SIG-M5 treated with dmso at 0.1 percent for 504 hours (cell line): Measurements from ENCODE around the gene AMY2B.
A peak's percentile ranks its signal among the peaks of the same experiment; 100 is the strongest.
"Not testable (repeated sequence)": the region's sequence is repeated elsewhere in the genome, so short reads cannot be mapped to it uniquely, and the experiment has no call there.

Experiments
- DNase-seq: peaks from one replicate; lab custom pipeline; 2025; ENCODE audit not compliant: unreplicated experiment; lab: John Stamatoyannopoulos, UW

AMY2B gene

DNA sequence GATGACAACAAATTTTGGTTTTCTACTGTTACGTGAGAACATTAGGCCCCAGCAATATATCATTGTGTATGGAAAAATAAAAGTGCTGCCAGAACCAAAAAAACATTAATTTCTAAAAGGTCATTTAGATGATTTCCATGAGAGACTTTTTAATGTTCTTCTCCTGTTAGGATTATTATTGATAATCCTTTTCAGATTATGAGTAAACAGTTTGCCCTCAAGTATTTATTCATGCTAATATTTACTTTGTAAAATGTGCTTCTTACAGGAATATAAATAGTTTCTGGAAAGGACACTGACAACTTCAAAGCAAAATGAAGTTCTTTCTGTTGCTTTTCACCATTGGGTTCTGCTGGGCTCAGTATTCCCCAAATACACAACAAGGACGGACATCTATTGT, at the start of gene AMY2B:
TSS of gene AMY2B (plus strand) at position 301 of the 400 bp plus-strand sequence. CDS start at position 315, 14 bp downstream.
- not testable (repeated sequence) for DNase-seq

DNA sequence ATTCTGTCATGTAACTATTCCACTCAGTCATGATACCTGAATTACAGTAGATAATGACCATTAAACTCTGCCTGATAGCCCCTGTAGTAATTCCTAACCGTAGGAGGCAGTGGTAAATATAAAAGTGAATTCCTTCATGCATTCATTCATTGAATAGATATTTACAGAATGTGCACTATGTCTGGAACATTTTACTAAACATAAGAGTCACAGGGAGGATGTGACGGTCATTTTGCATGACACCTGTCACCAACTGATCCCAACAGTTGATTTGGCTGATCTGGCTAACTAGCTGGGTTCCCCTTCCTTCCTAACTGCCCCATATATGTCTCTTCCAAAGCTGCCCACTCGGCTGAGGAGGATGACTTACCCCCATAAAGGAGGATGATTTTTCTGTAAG, 48.0 kb upstream of the AMY2B start:
- DNase-seq, result no peak

DNA sequence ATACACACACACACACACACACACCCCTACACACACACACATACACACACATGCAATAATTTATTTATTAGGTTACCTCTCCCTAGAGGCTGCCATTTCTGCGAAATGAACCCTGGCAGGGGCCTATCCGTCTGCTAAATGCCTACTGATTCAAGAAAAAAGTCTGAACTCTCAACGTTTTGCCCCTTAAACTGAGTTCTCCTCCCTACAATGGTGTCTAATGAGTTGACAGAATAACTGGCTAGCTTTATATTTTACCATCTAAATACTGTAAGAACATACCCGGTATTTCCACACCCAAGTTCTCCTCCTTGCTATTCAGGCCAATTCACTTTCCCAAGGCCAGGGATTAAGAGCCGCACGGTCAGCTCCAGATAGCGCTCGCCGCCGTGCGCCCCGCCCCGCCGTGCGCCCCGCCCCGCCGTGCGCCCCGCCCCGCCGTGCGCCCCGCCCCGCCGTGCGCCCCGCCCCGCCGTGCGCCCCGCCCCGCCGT, 46.2 kb upstream of the AMY2B start:
- DNase-seq, result peak; percentile 17

DNA sequence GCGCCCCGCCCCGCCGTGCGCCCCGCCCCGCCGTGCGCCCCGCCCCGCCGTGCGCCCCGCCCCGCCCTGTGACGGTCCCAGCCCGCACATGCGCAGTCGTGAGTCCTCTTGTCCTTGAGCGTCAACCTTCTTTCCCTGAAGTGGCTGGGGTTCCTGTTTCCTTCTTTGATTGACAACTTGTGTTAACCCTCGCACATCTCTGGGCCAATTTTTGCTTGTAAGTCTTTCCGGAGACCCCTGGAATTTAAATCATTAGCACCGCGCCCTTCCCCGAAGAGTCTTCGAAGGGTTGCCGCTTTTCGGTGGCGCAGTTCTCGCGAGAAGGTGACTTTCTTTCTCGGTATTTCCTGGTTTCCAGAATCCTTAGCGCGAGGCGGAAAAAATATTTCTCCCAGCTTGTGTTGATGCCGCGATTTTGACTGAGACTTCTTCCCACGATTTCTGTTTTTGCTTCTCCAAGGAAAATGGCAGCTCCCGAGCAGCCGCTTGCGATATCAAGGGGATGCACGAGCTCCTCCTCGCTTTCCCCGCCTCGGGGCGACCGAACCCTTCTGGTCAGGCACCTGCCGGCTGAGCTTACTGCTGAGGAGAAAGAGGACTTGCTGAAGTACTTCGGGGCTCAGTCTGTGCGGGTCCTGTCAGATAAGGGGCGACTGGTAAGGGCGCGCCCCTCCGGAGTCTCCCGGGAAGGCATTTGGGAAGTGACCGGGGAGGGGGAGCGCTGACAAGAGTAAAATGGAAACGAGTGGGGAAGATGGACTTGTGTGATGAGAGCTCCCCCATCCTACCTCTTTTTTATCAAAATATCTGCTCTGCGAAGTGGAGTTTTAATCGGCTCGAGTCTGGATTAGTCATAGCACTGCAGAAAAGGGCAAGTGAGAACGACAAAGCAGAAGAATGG, 45.5 kb upstream of the AMY2B start, which contains the start of gene RNPC3:
TSS of gene RNPC3 (plus strand) at position 93 of the 901 bp plus-strand sequence. CDS start at position 465, 372 bp downstream.
- DNase-seq, result peak; percentile 70

DNA sequence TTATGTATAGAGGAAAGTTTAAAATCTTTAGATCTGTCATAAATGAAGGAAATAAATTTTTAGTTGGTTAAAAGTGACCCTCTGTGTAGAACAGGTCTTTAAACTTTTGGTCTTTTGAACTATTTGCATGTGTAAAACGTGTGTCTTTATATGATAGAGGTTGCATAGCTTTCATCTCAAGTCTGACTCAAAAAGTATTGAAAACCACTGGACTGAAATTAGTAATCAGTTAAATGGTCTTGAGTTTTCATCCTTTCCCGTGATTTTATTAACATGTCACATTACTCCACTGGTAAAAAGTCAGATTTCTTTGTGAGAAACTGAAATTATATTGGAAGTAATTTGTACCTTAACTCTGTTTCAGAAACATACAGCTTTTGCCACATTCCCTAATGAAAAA, 44.1 kb upstream of the AMY2B start:
- DNase-seq, result no peak

DNA sequence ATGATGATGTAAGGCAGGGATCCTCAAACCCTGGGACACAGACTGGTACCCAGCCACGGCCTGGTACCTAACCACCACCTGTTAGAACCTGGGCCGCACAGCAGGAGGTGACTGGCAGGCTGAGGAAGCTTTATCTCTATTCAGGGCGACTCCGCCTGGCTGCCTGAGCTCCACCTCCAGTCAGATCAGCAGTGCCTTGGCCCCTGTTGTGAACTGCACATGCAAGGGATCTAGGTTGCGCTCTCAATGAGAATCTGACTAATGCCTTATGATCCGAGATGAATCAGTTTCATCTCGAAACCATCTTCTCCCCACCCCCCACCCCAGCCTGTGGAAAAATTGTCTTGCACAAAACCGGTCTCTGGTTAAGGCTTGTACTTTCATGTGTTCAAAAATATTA, 41.6 kb upstream of the AMY2B start:
- DNase-seq, result no peak

DNA sequence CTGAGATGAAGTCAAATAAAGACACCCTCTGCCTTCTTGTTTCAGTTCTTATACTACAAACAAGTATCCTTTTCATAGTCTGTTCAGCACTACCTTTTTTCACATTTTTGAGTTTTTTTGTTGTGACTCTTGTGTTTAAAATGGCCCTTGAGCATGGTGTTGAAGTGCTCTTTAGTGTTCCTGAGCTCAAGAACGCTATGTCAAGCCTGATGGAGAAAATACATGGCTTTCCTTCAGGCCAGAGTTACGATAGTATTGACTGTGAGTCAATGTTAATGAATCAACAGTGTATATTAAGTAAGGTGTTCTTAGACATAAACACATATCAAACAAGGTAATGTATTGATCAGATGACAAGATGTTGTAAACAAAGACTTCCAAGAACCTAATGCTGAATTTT, 33.2 kb upstream of the AMY2B start:
- DNase-seq, result no peak

DNA sequence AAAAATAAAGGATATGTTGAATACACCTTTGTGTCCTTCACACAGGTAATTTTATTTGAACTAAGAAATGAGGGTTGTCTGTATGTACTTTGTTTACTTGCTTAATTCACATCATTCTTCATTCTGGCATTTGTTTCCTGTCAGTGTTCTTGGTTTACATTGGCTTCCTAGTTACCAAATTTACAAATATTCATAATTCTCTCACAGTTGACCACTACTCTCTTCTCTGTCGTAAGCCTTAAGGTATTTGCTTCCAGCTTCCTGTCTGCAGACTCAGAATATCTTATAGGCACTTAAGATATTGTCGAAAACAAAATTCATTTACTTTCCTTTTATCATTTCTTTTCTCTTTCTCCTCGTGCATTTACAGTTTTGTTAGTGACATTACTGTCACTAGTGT, 30.0 kb upstream of the AMY2B start:
- DNase-seq, result no peak

DNA sequence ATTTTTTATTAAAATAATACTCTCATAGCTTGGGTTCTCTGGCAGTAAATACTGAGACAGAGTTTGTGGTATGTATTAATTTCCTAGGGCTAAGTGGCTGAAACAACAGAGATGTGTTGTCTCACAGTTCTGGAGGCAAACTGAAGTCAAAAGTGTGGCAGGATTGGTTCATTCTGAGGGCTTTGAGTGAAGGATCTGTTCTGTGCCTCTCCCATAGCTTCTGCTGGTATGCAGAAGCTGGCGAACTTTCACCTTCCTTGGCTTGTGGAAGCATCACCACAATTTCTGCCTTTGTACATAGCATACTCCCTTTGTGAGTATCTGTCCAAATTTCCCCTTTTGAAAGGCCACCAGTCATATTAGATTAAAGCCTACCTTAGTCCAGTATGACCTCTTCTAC, 24.9 kb upstream of the AMY2B start:
- DNase-seq, result no peak

DNA sequence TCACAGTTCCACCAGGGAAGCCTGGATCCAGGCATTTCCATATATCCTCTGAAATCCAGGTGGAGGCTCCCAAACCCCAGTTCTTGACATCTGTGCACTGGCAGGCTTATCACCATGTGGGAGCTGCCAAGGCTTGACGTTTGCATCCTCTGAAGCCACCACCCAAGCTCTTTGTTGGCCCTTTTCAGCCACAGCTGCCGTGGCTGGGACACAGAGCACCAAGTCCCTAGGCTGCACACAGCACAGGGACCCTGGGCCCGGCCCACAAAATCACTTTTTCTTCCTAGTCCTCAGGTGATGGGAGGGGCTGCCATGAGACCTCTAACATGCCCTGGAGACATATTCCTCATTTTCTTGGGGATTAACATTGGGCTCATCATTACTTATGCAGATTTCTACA, 23.5 kb upstream of the AMY2B start:
- DNase-seq, result no peak

DNA sequence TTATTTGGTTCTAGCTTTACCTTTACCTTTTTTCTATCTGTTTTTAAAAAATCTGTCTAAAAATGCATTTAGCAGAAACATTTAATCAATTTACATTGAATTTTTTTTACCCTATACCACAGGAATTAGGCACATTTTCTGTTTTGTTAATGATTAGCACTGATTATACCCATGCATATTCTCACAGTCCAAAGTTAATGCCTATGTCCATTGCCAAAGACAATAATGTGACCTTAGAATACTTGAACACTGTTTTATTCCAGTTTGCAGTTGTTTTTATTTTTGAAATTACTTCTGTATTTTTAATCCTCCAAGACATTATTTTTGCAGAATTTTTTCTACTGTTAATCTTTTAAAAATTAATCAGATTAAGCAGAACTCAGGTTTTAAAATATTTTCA, 11.0 kb upstream of the AMY2B start:
- DNase-seq, result no peak

DNA sequence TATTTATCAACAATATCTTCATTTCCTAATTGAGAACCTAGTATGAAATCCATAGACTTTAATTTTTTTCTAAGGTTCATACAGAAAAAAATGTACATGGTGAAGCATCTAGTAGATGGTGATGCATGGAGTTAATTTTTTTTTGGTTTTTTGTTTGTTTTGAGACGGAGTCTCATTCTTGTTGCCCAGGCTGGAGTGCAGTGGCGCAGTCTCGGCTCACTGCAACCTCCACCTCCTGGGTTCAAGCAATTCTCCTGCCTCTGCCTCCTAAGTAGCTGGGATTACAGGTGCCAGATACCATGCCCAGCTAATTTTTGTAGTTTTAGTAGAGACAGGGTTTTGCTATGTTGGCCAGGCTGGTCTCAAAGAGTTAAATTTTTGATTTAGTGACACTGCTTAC, 10.3 kb upstream of the AMY2B start:
- DNase-seq, result not testable (repeated sequence)

DNA sequence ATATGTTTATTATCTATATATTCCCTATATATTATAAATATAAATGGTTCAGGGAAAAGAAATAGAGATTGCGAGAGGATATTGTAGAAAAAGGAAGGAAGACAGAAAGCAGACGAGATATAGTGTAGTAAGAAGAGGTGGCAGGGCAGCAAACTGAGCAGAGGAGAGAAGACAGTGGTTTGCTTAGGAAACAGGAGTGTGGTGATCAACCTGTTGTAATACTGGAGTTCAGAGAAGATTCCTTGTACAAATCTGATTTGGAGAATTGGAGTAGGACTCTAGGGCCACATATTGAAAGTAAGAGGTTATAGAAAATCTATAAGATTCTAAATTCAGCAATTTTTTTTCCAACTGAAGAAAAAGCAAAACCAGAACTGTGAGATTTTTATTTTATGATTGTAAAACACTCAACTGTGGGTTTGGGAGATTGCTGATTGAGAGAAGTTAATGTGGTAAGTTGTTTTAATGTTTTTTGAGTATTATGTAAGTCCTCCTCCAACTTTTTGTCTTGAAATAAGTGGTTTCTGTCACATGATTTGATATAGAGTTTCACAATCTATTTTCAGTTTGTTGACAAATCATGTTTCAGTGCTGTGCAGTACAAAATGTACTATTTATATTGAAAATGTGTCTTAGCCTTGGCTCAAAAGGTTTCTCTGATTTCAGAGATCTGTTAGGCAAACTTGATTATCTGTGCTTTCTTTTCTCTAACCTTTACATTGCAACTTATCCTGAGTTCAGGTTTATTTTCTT, 9.6 kb upstream of the AMY2B start:
- peak; percentile 49 for DNase-seq

DNA sequence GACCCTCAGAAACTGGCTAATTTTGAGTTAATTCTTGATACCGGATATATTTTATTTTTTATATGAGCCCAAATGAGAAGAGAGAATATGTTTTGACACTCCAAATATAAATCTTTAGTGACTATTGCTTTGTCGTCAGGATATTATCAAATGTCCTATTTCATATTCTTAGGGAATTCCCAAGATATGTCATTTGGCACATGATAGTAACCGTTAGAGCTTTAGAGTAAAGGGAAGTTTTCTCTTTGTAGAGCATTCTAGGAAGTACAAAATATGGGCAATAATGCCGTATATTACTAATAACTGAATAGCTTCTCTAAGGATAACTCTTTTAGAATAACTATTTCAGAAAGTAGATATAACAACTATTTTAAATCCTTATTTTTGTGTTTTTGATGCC, 8.3 kb upstream of the AMY2B start:
- no peak for DNase-seq

DNA sequence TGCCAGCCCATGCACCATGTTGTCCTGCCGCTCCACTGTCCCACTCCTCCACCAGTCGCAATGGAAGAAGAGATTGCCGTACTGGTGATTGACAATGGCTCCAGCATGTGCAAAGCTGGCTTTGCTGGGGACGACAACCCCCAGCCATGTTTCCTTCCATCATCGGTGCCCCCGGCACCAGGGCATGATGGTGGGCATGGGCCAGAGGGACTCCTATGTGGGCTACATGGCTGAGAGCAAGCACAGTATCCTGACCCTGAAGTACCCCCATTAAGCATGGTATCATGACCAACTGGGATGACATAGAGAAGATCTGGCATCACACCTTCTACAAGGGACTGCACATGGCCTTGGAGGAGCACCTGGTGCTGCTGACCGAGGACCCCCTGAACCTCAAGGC, 1.9 kb upstream of the AMY2B start:
- no peak for DNase-seq

DNA sequence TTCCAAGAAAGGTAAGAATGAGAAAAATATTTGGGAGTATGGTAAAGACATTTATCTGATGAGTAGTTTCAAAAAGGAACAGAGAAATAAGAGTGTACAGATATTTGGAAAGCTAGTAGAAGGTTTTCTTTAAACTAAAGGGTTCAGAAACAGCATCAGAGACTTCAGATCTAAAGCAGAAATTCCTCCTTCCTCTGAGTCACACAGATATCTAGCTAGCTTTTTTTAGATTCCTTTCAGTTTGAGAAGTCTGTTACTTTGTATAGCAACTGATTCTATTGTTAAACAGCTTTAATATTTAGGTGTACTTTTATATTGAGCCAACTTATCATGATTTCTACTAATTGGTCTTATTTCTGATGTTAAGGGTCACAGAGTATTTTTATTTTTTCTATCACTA, 4.7 kb downstream of the AMY2B start:
- DNase-seq, result no peak

DNA sequence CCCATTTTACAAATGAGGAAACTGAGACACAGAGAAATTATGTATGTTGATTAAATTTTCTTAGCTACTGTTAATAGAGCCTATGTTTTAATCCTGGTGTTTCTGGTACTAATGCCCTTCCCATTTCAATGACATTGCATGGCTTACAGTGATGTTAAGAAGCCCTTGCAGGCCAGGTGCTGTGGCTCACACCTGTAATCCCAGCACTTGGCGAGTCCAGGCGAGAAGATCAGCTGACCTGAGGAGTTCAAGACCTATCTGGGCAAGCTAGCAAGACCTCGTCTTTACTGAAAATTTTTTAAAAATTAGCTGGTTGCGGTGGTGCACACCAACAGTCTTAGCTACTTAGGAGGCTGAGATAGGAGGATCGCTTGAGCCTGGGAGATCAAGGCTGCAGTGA, 5.4 kb downstream of the AMY2B start:
- not testable (repeated sequence) for DNase-seq

DNA sequence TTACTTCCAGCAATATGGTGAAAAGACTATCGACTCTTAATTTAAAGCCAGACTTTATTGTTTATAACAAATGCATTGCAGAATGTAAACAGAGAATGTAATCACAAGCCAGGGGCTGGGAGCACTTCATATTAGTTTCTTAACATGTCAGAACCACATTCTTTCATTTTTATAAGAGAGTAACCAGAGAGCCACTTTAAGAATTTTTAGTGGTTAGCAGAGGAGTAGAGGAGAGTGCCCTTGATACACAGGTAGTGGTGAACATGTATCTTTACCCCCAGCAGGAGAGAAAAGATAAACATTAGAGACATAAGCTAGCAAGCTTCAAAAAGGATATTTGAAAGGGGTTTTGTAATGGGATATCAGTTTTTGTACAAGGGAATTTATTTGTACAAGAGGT, 11.1 kb downstream of the AMY2B start:
- no peak for DNase-seq

DNA sequence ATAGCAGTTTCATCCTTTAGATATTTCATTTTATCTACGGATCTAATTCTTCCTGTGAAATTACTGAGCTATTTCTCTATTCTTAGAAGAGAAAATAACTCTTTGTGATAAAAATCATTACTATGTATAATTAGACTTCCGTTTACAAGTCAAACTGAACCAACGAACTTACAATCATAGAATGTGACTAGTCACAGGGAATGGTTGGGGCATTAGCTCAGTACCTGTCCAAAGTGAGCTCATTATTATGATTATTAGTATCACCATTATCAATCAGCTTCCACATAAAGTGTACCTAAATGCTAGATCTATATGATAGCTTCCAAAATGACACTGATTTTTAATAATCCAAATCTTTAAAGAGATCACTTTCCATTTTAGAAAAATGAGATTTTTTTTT, 12.5 kb downstream of the AMY2B start:
- DNase-seq, result no peak

DNA sequence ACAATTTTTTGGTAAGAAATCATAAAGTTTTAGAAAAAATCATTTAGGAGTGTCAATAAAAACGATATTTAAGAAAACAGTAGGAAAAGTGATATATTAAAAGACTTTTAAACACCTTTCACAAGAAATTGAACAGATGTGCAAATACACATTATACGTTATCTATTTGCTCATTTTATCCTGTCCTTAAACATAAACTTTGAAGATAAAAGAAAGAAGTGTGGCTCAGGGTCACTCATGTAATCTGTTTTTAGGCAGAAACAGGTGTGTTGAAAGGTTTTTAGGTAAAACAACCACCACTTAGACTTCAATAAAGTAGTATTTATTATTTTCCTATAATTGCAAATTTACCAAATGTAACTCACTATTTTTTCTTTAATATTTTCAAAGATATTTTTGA, 13.1 kb downstream of the AMY2B start:
- no peak for DNase-seq

DNA sequence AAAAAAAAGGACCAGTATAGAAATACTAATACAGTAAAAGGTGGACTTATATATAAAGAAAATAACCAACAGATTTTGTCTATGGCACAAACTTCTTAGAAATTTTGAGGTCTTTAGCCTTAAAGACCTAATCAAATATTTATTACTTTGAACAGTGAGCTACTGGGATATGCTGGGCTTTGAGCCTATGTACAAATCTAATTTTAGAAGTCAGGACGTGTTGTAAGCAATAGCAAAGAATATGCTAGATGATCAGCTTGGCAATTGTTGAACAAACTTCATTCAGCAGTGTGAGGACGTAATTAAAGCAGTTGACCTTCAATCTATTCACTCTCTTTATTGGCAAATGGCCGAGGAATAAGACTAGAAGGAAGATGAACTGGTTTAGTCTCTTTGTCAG, 31.4 kb downstream of the AMY2B start:
- not testable (repeated sequence) for DNase-seq

DNA sequence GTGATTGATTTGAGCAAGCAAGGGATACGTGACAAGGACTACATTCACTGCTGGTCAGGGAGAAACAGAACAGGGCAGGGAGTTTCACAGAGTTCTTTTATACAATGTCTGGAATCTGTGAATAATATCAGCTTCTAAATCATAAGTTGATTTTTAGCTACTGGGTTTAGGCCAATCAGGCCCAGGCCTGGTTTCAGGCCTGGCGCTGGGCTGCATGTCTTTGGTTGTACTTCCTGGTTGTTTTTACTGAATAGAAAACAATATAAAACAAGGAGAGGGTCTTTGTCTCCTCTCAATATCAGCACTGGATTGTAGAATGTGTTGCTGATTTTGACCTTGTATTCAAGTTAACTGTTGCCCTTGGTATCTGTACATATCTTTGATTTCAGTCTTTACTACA, 45.0 kb downstream of the AMY2B start:
- no peak for DNase-seq
